Measurements from ENCODE around the gene FOCAD.

Gene FOCAD

DNA sequence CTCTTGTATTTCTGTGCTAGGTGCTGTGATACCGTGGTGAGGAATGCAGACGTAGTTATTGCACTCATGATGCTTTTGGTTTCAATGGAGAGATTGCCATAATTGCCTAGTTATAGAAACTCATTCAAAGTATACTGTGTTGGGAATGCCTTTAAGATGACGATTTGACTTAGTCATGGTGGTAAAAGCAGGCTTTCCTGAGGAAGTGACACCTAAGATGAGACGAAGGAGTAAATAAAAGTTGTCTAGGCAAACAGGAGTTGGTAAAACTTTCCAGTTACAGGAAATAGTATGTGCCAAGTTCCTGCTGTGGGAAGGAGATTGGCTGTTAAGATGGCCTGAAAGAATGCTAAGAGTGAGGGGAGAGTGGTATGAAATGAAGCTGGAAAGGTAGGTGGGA, 48.1 kb downstream of the FOCAD start:
- H3K36me3 ChIP-seq (ENCODE audit: insufficient read depth, low read length): peaks cover 3% of the 10 kb centered on the region; the same call in 1 of the 2 replicates
- H3K4me3 ChIP-seq: no peak overlapping the region
- H3K9ac ChIP-seq (ENCODE audit: insufficient read length): no peak overlapping the region
- H3K9me3 ChIP-seq (ENCODE audit: low read depth, low read length): no peaks in the 10 kb centered on the region
- DNase-seq (ENCODE audit: low read depth, low spot score): no peak
- no peak overlapping the region for H3K27ac ChIP-seq
- TF ChIP-seq POLR2AphosphoS5 (IDR thresholded peaks at IDR 0.05; ENCODE audit: borderline replicate concordance, low read depth, low read length) (no peak), EZH2 (IDR thresholded peaks at IDR 0.05) (no peak)

DNA sequence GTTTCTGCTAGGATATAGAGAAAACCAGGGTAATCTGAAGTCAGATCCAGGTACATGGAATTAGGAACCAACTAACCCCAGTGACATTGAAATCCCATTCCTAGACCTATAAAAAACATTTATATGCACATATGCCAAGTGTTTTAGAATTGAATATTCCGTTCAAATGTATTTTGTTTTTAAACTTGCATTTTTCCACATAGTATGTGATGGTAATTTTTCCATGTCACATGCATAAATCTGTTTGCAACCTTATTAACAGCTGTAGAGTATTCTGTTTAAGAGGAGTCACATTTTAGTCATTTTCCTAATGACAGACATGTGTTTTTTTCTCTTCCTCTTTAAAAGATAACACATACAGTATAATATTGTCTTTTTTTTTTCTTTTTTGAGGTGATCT, 50.2 kb downstream of the FOCAD start:
- TF ChIP-seq FOXP2 (optimal IDR thresholded peaks at IDR 0.05; ENCODE audit: control extremely low read depth, extremely low read length, insufficient read depth) (no peak), EZH2 (IDR thresholded peaks at IDR 0.05) (no peak), POLR2AphosphoS5 (IDR thresholded peaks at IDR 0.05; ENCODE audit: borderline replicate concordance, low read depth, low read length) (no peak)
- Histone ChIP-seq H3K27ac (no peak overlapping the region), H3K9me3 (ENCODE audit: low read depth, low read length) (no peaks in the 10 kb centered on the region), H3K9ac (ENCODE audit: insufficient read length) (no peak overlapping the region), H3K36me3 (ENCODE audit: insufficient read depth, low read length) (peaks cover 9% of the 10 kb centered on the region), H3K4me3 (no peak overlapping the region)
- DNase-seq (ENCODE audit: low read depth, low spot score): no peak

DNA sequence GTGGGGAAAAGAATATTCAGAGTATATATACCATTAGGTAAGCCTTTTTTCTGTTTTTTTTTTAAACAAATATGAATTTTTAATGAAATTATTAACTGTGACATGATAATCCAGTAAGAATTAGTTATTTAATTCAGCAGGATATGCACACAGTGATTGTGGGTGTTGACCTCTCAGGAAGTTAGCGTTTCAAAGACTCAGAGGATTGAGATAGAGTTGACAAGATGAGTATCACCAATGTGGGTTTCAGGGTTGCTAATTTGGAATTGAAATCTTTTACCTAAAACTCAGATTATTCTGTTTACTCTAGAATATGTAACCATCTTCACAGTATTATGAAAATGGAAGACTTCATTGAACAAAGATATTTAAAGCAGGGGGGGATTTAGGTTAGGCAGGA, 56.2 kb downstream of the FOCAD start:
- Histone ChIP-seq H3K9ac (ENCODE audit: insufficient read length) (no peak overlapping the region), H3K27ac (no peak overlapping the region), H3K9me3 (ENCODE audit: low read depth, low read length) (no peaks in the 10 kb centered on the region), H3K36me3 (ENCODE audit: insufficient read depth, low read length) (peaks cover 9% of the 10 kb centered on the region), H3K4me3 (no peak overlapping the region)
- TF ChIP-seq EZH2 (IDR thresholded peaks at IDR 0.05): no peak
- TF ChIP-seq FOXP2 (optimal IDR thresholded peaks at IDR 0.05; ENCODE audit: control extremely low read depth, extremely low read length, insufficient read depth): no peak
- TF ChIP-seq POLR2AphosphoS5 (IDR thresholded peaks at IDR 0.05; ENCODE audit: borderline replicate concordance, low read depth, low read length): no peak
- DNase-seq (ENCODE audit: low read depth, low spot score): no peak

- Histone ChIP-seq H3K27ac (no peak overlapping the region), H3K9ac (ENCODE audit: insufficient read length) (no peak overlapping the region), H3K4me3 (no peak overlapping the region), H3K36me3 (ENCODE audit: insufficient read depth, low read length) (peaks cover 9% of the 10 kb centered on the region), H3K9me3 (ENCODE audit: low read depth, low read length) (no peaks in the 10 kb centered on the region)
- no peak for TF ChIP-seq EZH2 (IDR thresholded peaks at IDR 0.05)
- TF ChIP-seq FOXP2 (optimal IDR thresholded peaks at IDR 0.05; ENCODE audit: control extremely low read depth, extremely low read length, insufficient read depth): no peak
- TF ChIP-seq POLR2AphosphoS5 (IDR thresholded peaks at IDR 0.05; ENCODE audit: borderline replicate concordance, low read depth, low read length): no peak
- no peak for DNase-seq (ENCODE audit: low read depth, low spot score)
These were observed 57.0 kb downstream of the FOCAD start for GRCh38 chr9:20740929-20741582.

GRCh38 chr9:20742833-20743232, 58.8 kb downstream of the FOCAD start:
- no peak for DNase-seq (ENCODE audit: low read depth, low spot score)
- H3K9me3 ChIP-seq (ENCODE audit: low read depth, low read length): no peaks in the 10 kb centered on the region
- H3K27ac ChIP-seq: no peak overlapping the region
- no peak for TF ChIP-seq EZH2 (IDR thresholded peaks at IDR 0.05)
- no peak for TF ChIP-seq POLR2AphosphoS5 (IDR thresholded peaks at IDR 0.05; ENCODE audit: borderline replicate concordance, low read depth, low read length)
- TF ChIP-seq FOXP2 (optimal IDR thresholded peaks at IDR 0.05; ENCODE audit: control extremely low read depth, extremely low read length, insufficient read depth): no peak
- H3K4me3 ChIP-seq: no peak overlapping the region
- H3K36me3 ChIP-seq (ENCODE audit: insufficient read depth, low read length): no peaks in the 10 kb centered on the region; the same call in 1 of the 2 replicates
- H3K9ac ChIP-seq (ENCODE audit: insufficient read length): no peak overlapping the region

DNA sequence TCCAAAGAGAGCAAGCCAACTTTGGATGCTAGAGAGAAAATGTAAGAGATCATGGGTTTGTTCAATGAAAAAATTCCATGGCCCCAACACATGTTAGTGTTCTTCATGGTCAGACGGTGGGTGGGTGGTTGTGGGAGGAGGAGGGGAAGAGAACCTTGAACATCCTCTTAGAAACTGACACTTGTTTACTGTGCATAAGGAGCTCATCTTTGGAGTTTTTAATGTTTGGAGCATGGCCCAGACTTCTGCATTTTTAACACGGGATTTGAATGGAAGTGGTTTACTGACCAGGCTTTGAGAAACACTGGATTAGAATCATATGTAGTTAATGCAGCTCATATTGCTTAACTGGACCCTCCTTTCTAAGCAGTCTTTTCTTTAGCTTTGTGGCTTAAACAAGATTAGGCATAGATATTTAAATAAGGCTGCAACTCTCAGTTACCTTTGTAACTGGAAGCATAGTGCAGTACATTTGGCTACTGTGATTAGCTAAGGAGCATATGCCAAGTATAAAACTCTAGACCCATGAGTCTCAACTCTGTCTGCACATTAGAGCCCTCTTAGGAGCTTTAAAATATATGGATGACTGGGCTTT, 60.1 kb downstream of the FOCAD start:
- no peak for DNase-seq (ENCODE audit: low read depth, low spot score)
- H3K4me3 ChIP-seq: no peak overlapping the region
- H3K27ac ChIP-seq: no peak overlapping the region
- H3K9ac ChIP-seq (ENCODE audit: insufficient read length): no peak overlapping the region
- H3K36me3 ChIP-seq (ENCODE audit: insufficient read depth, low read length): no peaks in the 10 kb centered on the region
- no peak for TF ChIP-seq POLR2AphosphoS5 (IDR thresholded peaks at IDR 0.05; ENCODE audit: borderline replicate concordance, low read depth, low read length)
- no peak for TF ChIP-seq EZH2 (IDR thresholded peaks at IDR 0.05)
- no peak for TF ChIP-seq FOXP2 (optimal IDR thresholded peaks at IDR 0.05; ENCODE audit: control extremely low read depth, extremely low read length, insufficient read depth)
- H3K9me3 ChIP-seq (ENCODE audit: low read depth, low read length): no peaks in the 10 kb centered on the region

DNA sequence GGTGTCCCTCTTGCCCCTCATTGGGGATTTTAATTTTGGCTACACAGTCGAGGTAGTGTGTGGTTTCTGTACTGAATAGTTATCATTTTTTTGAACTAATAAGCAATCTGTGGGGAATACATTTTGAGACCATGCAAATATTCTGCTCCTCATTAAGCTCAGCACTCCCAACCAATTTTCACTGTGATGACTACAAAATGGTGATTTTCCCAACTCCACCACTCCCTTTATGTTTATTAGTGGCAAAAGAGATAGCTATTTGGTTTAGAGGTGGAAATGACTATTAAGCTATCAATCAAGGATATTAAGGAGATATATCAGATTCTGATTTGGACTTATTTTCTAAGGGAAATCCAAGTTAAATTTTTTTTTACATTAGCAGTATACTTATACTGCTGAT, 62.9 kb downstream of the FOCAD start:
- H3K4me3 ChIP-seq: no peak overlapping the region
- H3K9me3 ChIP-seq (ENCODE audit: low read depth, low read length): no peaks in the 10 kb centered on the region
- no peaks in the 10 kb centered on the region for H3K36me3 ChIP-seq (ENCODE audit: insufficient read depth, low read length)
- DNase-seq (ENCODE audit: low read depth, low spot score): no peak
- H3K27ac ChIP-seq: no peak overlapping the region
- TF ChIP-seq POLR2AphosphoS5 (IDR thresholded peaks at IDR 0.05; ENCODE audit: borderline replicate concordance, low read depth, low read length) (no peak), FOXP2 (optimal IDR thresholded peaks at IDR 0.05; ENCODE audit: control extremely low read depth, extremely low read length, insufficient read depth) (no peak), EZH2 (IDR thresholded peaks at IDR 0.05) (no peak)
- H3K9ac ChIP-seq (ENCODE audit: insufficient read length): no peak overlapping the region

DNA sequence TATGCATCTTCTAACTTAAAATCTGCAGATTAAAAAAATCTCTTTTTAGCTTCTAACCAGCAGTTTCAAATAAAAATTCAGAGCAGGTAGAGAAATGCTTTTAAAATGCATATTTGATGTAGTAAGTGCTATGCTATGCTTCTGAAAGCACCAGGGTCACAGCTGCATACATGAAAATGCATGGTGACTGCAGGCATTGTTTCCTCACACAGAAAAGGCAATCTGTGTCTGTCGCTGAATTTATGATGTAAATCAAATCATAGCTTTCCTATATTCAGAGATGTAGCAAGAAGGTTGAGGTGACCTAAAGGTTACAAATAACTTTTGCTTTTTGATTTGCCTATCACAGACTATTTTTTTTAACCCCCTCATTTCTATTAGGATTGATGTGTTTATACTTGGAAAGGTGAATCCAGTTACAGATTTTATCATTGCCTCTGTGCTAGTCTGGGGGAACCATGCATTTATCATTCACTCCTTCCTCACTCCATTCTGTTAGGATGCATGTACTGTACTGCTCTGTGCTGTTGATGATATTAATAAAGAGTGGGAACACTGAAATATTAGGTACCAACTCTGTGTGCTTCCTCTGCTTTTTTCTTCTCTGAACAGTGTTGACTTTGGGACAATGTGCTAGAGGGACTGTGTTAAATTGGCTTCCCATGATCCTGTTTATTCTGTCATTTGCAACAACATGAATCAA, 65.6 kb downstream of the FOCAD start:
- Histone ChIP-seq H3K9me3 (ENCODE audit: low read depth, low read length) (no peaks in the 10 kb centered on the region), H3K36me3 (ENCODE audit: insufficient read depth, low read length) (no peaks in the 10 kb centered on the region), H3K9ac (ENCODE audit: insufficient read length) (no peak overlapping the region), H3K4me3 (no peak overlapping the region), H3K27ac (no peak overlapping the region)
- TF ChIP-seq POLR2AphosphoS5 (IDR thresholded peaks at IDR 0.05; ENCODE audit: borderline replicate concordance, low read depth, low read length): no peak
- no peak for TF ChIP-seq EZH2 (IDR thresholded peaks at IDR 0.05)
- TF ChIP-seq FOXP2 (optimal IDR thresholded peaks at IDR 0.05; ENCODE audit: control extremely low read depth, extremely low read length, insufficient read depth): no peak
- no peak for DNase-seq (ENCODE audit: low read depth, low spot score)
